Measurements from ENCODE around the gene SLC30A5.
"Not testable (repeated sequence)": the region's sequence is repeated elsewhere in the genome, so short reads cannot be mapped to it uniquely, and the experiment has no call there.

SLC30A5 gene

DNA sequence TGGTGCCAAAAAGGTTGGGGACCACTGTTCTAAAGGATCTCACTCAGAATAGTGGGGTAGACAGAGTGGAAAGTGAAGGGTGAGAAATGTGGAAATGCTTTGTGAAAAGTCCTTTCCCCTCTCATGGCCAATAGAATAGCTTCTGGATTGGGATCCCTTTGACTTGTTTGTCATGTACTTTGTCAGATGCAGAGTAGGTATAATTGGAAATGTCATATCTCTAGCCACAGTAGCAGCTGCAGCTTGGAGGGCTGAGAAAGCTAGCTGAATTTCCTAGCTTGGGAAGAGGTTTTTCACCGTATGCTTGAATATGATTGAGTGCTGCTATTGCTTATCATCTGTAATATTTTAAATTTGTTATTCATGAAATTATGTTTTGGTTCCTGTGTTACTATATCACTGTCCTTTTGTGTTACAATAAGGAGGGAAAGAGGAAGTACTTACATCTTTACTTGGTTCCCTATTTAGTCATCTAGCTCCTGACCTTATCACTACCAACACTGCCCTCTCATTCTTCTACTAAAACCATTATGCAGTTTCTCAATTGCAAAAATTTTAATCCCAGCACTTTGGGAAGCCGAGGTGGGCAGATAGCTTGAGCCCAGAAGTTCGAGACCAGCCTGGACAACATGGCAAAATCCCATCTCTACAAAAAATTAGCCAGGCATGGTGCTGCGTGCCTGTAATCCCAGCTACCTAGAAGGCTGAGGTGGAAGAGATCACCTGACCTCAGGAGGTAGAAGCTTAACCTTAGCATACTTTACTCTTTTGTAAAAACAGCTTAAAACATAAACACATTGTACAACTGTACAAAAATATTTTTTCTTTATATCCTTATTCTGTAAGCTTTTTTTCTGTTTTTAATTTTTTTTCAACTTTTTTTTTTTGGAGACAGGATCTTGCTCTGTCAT lies 12.4 kb downstream of the SLC30A5 start:
- no peak for DNase-seq (ENCODE audit: low spot score)

DNA sequence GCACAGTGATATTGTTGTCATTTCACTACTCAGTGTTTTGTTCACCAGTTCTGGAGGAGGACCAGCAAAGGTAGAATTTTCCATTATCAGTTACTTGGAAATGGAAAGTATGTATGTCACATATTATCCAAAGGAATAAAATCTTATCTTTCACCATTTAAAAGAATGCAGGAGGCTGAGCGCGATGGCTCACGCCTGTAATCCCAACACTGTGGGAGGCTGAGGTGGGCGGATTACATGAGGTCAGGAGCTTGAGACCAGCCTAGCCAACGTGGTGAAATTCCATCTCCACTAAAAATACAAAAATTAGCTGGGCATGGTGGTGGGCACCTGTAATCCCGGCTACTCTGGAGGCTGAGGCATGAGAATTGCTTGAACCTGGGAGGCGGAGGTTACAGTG lies 14.6 kb downstream of the SLC30A5 start:
- not testable (repeated sequence) for DNase-seq (ENCODE audit: low spot score)

DNA sequence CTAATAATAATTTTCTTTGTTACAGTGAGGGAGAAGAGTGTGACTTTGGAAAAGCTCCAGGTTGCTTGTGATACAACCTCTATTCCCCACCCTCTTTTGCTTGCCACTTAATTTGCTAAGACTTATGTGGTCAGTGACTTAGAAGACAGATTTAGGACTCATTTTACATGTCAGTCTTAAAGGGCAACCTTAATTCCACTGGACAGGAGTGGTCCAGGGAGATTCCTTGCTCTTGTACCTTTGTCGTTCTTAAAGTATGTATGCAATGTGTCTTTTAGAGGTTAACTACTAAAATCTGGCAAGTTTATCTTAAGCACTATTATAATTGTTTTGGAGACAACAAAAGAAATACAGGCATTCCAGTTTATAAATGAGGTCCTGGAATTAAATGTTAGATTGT lies 20.0 kb downstream of the SLC30A5 start:
- no peak for DNase-seq (ENCODE audit: low spot score)

DNA sequence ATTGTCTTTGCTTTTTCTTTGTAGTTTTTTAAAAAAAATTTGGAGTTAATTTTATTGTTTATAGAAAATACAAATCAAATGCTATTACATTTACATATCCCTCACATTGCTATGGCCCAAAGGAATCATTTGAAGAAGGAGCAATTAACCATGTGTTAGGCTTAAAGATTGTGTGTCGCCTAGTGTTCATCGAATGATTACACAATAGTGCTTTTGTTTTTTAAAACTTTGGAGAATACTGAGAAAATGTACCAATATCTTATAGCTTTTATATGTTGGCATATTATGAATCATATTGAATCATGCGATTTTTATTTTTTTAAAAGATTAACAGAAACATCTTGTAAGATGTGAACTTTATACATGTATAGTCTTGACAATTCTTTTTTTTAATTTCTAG lies 21.7 kb downstream of the SLC30A5 start:
- no peak for DNase-seq (ENCODE audit: low spot score)

DNA sequence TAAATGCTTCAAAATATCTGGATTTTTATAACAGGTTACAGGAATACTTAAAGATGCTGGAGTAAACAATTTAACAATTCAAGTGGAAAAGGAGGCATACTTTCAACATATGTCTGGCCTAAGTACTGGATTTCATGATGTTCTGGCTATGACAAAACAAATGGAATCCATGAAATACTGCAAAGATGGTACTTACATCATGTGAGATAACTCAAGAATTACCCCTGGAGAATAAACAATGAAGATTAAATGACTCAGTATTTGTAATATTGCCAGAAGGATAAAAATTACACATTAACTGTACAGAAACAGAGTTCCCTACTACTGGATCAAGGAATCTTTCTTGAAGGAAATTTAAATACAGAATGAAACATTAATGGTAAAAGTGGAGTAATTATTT lies 35.6 kb downstream of the SLC30A5 start:
- no peak for DNase-seq (ENCODE audit: low spot score)

DNA sequence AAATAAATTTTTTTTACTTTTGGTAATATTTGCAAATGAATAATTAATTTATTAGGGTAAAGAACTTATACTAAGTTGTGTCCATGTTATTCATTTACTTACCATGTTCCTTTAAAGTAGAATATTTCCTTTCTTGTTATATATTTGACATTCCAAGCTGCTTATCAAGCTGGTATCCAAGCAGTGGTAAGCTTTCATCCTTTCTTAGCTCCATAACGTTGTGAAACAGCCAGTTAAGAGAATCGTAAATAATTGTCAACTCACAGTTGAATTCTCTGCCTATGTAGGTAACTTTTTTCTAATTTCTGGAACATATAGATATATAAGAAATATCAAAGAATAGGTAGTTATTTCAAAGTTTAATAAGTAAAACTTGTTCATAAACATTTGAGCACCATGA lies 36.4 kb downstream of the SLC30A5 start:
- DNase-seq (ENCODE audit: low spot score) = no peak

DNA sequence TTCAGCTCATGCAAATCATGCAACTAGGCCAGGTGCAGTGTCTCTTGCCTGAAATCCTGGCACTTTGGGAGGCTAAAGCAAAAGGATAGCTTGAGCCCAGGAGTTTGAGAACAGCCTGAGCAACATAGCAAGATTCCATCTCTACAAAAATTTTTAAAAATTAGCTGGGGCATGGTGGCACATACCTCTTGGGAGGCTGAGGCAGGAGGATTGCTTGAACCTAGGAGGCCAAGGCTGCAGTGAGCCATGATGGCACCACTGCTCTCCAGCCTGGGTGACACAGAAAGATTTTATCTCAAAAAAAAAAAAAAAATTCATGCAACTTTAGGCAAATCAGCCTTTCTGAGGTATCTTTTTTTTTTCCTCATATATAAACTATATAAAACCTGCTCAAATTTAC lies 37.5 kb downstream of the SLC30A5 start:
- no peak for DNase-seq (ENCODE audit: low spot score)

DNA sequence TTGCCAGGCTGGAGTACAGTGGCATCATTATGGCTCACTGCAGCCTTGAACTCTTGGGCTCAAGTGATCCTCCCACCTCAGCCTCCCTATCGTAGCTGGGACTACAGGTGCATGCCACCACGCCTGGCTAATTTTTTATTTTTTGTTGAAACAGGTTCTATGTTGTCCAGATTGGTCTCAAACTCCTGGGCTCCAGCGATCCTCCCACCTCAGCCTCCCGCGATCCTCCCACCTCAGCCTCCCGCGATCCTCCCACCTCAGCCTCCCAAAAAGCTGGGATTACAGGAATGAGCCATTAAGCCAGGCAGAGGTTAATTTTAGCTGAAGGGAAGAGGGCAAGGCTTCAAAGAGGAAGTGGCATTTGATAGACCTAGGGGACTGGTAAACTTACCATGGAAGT lies 40.3 kb downstream of the SLC30A5 start:
- no peak for DNase-seq (ENCODE audit: low spot score)

DNA sequence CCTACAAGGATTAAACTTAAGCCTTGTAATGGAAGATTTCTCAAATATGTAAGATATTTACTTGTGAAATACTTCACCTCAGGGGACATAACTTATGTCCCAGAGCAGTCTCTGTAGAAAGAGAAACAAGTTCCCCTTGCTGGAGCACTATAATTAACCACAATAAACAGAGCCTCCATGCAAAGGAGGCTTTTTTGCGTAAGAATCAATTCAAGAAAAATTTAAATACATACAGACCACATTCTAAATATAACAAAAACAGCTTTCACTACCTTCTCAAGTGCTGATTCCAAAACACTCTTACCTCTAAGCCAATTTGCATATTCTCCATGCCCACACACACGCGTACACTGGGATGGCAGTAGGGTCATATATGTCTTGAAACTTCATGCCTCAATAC lies 42.5 kb downstream of the SLC30A5 start:
- DNase-seq (ENCODE audit: low spot score) = no peak

DNA sequence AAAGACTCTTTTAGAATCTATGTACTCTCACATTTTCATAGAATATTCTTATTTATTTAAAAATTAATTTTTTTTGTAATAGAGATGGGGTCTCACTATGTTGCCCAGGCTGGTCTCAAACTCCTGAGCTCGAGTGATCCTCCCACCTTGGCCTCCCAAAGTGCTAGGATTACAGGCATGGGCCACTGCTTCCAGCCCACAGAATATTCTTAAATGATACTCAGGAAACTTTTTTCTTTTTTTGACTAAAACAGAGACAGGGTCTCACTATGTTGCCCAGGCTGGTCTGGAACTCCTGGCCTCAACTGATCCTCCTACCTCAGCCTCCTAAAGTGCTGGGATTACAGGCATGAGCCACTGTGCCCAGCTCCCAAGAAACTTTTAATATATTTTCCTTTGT lies 43.4 kb downstream of the SLC30A5 start:
- DNase-seq (ENCODE audit: low spot score) = not testable (repeated sequence)

DNA sequence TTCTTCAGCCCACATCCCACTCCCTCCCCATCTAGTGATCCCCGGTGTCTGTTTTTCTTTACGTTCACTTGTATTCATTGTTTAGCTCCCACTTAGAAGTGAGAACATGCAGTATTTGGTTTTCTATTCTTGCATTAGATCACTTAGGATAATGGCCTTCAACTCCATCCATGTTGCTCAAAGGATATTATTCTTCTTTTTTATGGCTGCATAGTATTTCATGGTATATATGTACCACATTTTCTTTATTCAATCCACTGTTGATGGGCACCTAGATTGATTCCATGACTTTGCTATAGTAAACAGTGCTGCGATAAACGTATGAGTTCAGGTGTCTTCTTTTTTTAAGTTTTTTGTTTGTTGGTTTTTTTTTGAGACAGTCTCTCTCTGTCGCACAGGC lies 44.0 kb downstream of the SLC30A5 start:
- no peak for DNase-seq (ENCODE audit: low spot score)

DNA sequence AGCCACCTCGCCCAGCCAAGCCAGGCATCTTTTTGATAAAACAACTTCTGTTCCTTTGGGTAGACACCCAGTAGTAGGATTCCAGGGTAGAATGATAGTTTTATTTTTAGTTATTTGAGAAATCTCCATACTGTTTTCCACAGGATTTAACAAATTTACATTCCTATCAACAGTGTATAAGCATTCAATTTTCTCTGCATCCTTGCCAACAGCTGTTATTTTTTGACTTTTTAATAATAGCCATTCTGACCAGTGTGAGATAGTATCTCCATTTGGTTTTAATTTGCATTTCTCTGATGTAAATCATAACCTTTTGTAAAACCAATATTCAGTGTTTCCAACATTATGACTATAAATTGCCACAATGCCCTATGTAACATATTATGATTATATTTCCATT lies 45.0 kb downstream of the SLC30A5 start:
- no peak for DNase-seq (ENCODE audit: low spot score)

DNA sequence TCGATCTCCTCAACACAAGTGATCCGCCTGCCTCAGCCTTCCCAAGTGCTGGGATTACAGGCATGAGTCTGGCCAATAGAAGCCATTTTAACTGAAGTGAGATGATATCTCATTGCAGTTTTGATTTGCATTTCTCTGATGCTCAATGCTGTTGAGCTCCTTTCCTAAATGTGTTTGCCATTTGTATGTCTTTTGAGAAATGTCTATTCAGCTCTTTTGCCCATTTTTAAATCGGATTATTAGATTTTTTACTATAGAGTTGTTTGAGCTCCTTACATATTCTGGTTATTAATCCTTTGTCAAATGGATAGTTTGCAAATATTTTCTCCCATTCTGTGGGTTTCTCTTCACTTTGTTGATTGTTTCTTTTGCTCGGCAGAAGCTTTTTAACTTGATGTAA lies 46.4 kb downstream of the SLC30A5 start:
- DNase-seq (ENCODE audit: low spot score) = not testable (repeated sequence)

DNA sequence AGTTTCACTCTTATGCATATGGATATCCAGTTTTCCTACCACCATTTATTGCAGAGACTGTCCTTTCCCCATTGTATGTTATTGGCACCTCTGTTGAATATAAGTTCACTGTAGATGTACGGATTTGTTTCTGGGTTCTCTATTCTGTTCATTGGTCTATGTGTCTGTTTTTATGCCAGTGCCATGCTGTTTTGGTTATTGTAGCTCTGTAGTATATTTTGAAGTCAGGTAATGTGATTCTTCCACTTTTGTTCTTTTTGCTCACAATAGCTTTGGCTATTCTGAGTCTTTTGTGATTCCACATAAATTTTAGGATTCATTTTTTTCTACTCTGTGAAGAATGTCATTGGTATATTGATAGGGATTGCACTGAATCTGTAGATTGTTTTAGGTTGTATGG lies 47.0 kb downstream of the SLC30A5 start:
- DNase-seq (ENCODE audit: low spot score) = no peak

DNA sequence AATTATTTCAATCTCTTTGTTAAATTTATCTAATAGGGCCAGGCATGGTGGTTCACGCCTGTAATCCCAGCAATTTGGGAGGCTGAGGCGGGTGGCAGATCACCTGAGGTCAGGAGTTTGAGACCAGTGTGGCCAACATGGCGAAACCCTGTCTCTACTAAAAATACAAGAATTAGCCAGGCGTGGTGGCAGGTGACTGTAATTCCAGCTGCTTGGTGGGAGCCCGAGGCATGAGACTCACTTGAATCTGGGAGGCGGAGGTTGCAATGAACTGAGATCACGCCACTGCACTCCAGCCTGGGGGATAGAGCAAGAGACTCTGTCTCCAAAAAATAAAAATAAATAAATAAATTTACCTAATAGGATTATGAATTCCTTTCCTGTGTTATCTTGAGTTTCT lies 54.8 kb downstream of the SLC30A5 start:
- not testable (repeated sequence) for DNase-seq (ENCODE audit: low spot score)

DNA sequence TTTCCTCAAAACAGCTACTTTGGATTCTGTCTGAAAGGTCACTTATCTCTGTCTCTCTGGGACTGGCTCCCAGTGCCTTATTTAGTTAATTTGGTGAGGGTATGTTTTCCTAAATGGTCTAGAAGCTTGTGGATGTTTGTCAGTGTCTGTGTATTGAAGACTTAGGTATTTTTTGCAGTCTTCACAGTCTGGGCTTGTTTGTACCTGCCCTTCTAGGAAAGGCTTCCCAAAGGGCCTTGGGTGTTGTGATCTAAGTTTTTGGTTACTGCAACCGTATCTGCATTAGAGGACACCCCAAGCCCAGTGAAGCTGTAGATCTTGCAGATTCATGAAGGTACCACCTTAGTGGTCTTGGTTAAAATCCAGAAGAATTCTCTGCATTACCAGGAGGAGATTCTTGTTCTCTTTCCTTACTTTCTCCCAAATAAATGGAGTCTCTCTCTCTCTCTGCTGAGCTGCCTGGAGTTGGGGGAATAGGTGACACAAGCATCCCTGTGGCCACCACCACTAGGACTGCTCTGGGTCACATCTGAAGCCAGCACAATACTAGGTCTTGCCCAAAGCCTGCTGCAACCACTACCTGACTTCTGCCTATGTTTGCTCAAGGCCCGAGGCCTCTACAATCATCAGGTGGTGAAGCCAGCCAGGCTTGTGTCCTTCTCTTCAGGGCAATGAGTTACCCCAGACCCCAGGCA lies 55.3 kb downstream of the SLC30A5 start:
- no peak for DNase-seq (ENCODE audit: low spot score)

DNA sequence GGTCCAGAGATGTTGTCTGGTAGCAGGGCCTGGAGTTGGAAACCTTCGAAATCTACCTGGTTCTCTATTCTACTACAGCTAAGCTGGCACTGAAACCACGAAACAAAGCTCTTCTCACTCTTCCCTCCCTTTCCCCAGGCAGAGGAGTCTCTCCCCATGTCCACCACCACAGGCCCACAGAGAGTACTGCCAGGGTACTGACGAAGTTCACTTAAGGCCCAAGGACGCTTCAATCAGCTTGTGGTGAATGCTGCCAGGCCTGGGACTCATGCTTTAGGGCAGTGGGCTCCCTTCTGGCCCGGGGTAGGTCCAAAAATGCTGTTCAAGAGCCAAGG lies 55.8 kb downstream of the SLC30A5 start:
- no peak for DNase-seq (ENCODE audit: low spot score)

DNA sequence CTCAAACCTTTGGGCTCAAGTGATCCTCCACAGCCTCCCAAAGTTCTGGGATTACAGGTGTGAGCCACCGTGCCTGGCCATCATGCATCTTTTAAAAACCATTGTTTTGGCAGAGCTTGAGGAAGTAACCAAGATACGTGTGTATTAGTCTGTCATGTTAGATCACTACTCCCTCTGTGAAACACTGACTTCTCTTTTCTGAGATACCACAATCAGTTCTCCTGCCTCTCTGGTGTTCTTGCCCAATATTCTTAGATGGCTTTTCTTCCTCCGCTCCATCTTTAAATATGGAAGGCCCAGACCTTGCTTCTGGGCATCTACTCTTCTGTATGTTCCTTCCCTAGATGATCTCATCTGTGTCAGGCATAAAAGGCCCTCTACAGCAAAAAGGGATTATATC lies 58.9 kb downstream of the SLC30A5 start:
- no peak for DNase-seq (ENCODE audit: low spot score)

DNA sequence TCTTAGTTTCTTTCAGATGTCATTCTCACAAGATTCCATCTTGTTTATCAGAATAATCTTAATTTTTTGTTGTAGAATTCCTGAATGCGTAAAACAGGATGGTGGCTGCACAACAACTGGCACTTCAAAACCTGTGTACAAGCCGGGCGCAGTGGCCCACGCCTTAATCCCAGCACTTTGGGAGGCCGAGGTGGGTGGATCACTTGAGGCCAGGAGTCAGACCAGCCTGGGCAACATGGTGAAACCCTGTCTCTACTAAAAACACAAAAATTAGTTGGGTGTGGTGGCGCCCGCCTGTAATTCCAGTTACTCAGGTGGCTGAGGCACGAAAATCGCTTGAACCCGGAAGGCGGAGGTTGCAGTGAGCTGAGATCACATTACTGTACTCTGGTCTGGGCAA lies 62.6 kb downstream of the SLC30A5 start:
- DNase-seq (ENCODE audit: low spot score) = no peak

DNA sequence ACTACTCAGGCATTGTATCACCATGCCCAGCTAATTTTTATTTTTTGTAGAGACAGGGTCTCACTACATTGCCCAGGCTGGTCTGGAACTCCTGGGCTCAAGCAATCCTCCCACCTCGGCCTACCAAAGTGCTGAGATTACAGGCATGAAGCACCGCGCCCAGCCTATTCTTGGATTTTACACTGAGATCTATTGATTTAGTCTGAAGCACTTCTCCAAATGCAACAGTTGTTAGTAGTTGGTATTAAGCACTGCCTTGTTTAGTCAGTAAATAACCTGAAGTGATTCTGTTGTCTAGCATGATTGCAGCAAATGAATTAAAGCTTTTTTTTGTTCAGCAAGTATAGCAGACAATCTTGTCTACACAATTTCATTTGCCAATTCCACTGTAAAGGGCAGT lies 64.2 kb downstream of the SLC30A5 start:
- no peak for DNase-seq (ENCODE audit: low spot score)

DNA sequence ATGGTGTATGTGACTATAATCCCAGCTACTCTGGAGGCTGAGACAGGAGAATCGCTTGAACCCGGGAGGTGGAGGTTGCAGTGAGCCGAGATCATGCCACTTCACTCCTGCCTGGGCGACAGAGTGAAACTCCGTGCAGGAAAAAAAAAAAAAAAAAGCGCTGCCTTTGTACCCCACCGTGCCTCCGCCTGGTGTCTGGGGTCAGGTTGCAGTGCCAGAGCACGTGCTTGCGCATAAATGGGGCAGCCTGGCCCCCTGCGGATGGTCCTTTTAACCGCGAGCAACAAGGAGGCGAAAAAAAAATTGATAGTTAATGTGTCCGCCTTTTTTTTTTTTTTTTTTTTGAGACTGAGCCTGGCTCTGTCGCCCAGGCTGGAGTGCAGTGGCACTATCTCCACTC lies 66.8 kb downstream of the SLC30A5 start:
- DNase-seq (ENCODE audit: low spot score) = no peak

DNA sequence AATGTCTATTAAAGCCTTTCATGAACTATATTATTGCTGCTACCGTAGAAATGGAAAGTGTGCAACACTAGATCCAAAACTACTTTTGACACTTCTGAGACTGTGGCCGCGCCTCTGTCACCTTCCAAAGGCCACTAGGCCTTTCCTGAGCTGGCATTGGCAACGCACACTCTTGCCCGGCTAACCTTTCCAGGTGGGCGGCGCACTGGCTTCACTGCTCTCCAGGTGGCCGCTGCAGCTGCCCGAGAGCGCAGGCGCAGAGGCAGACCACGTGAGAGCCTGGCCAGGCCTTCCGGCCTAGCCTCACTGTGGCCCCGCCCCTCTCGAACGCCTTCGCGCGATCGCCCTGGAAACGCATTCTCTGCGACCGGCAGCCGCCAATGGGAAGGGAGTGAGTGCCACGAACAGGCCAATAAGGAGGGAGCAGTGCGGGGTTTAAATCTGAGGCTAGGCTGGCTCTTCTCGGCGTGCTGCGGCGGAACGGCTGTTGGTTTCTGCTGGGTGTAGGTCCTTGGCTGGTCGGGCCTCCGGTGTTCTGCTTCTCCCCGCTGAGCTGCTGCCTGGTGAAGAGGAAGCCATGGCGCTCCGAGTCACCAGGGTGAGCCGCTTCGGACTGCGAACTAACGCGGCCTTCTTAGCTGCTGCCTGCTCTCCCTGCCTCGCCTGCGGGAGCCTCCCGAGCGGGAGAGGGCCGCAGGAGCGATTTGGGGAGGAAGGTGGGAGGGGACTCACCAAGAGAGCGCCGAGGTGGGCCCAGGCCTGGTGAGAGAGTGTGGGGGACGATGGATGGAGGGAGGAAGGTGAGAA lies 73.1 kb downstream of the SLC30A5 start, which contains the start of gene CCNB1:
Gene CCNB1, plus strand, starts transcription at position 465 of the 807 bp plus-strand sequence. Its CDS starts 113 bp downstream, at position 578.
- DNase-seq (ENCODE audit: low spot score) = peak; percentile 97

DNA sequence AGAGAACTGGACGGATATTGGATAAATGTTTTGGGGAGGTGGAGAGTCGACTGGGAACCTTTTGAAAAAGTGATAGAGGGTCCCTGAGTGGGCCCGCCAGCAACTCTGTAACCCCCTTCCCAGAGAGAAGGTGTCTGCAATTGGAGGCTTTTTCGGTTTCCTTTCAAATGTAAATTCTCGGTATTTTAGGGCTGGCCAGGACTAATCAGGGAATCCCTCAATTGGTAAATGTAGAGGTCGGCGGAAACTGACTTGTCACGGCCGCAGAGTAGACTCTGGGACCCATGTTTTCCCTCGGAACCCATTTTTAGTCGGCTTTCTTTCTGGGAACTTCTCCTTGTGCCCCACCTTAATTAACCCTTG lies 73.7 kb downstream of the SLC30A5 start:
- DNase-seq (ENCODE audit: low spot score) = no peak

Data from pons (tissue), 1 donor.